G401.6 (cell line): ENCODE data around the gene ATP2C2.
"Not testable (repeated sequence)": the region's sequence is repeated elsewhere in the genome, so short reads cannot be mapped to it uniquely, and the experiment has no call there.

ENCODE experiments used
- FAIRE-seq: peaks from 2 replicates; lab custom pipeline; 2012; peaks lifted over from hg19 to GRCh38; lab: Jason Lieb, UNC

Gene ATP2C2

DNA sequence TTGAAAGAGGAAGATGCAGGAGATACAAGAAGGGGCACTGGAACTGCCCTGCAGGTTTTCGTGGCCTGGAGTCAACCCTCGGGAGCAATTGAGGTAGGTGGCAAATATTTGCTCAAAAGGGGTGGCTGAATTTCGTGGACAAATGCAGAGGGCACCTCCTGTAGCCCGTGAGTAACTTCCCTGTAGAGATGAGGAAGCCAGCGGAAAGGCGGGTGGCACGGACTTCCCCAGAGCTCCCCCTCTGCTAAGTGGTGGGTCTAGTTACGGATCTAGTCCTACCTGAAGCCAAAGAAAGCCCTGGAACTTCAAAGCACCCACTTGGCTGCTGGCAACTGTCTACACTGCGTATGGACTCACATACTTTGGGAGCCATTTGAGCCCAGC is 1.0 kb upstream of the ATP2C2 start:
- no peak for FAIRE-seq

DNA sequence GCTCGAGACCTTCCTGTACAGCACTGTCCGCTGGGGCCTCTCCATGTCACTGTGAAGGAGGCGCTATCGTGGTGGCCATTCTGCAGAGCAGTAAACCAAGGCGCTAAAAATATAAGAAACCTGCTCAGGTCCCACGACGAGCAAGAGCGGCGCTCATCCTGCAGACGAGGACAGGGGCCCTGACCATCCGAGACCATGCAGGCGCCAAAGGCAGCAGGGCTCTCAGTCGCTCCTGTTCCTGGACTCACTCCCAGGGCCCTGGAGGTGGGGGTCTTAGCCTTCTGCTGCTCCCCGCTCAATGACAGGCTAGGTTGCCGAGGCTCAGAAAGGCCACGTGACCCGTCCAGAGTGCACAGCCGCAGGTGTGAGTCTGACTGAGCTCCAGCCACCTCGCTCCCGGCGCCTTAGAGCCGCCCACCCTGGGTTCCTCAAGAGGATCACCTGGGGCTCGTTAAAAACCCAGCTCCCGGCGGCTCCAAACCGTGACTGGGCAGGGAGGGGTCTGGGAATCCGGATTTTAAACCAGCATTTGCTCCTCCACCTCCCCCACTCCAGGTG is 509 bp upstream of the ATP2C2 start:
- no peak for FAIRE-seq

DNA sequence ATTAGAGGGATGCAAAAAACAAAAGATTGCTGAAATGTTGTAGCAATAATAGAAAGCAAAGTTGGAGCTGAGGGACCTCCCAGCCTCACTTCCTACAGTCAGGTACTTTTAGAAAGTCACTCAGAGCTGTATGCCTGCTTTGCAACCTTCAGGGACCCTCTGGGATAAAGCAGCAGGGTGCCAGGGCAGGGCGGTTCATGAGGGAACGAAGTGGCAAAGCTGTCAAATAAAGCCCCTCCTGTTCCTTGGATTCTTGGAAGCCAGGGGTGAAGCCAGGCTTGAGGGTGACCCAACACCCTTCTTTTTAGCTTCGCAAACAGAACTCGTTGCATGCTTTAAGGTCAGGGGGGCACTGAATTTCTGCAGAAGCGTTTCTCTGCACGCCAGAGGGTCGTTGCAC is 767 bp downstream of the ATP2C2 start:
- no peak for FAIRE-seq

DNA sequence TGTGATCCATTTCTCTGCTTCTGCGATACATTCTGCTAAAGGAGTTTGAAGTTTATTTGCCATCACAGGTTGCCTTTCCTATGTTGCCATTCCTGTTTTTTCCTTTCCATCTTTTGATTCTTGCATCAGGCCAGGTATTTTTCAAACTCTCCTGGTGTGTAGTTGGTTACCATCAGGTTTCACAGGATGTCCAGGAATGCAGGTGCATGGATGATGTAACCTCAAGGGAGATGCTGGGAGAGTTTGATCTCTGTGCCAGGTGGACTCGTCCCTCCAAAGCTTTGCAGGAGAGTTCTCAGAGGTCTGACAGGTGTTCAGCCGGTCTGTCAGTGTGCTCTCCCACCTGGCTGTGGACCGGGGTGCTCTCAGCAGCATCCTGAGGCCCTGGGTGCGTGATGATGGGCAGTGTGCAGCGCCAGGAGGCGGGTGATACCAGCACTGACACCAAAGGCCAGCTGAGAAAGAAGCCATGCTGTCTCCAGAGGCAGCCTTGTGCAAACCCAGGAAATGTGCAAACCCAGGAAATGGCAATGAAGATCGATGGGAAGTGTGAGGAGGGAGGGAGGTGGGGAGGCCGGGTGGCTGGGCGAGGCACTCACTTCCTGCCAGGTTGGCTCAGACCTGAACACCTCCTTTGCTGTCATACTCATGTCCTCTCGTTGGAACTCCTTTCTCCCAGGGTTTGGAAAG is 1.7 kb downstream of the ATP2C2 start:
- FAIRE-seq = no peak

DNA sequence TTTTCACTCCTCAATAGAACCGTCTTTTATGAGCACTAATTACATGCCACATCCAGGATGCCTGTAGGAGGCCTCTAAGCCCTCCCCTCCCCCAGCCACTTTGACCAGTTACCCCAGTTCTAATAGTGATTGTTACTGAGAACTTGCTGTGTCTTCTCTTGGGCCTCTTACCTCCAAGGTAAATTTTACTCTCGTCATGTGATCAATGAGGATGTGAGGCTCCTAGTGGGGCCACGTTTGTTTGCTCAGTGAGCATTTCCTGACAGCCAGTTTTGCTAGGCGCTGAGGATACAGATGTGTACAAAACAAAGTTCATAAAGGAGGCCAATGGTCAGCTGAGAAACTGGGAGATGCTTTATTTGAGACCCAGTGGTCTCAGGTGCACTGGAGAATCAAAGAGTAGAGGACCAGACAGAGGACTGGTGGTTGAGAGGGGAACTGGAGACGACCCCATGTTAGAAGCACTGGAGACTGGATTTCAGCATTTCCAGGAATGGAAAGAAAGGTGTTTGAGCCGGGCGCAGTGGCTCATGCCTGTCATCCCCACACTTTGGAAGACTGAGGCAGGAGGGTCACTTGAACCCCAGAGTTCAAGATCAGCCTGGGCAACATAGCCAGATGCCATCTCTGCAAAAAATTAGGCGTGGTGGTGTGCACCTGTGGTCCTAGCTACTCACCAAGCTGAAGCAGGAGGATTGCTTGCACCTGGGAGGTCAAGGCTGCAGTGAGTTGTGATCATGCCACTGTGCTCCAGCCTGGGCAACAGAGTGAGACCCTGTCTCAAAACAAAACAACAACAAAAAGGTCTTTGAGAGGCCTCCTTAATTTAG is 2.6 kb downstream of the ATP2C2 start:
- no peak for FAIRE-seq

DNA sequence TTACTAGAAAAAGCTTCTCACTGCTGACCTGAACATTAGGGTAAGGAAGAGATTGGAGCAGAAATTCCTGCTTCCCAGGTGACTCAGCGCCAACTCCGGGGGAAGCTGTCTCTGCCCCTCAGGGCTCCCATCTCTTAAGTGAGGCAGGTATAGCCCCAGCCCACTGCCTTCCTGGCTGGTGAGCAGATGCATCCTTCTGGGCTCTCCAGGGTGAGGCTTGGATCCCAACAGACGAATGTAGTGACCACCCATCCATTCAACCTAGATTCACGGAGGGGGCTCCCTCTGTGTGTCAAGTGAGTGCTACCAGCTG is 3.2 kb downstream of the ATP2C2 start:
- no peak for FAIRE-seq

DNA sequence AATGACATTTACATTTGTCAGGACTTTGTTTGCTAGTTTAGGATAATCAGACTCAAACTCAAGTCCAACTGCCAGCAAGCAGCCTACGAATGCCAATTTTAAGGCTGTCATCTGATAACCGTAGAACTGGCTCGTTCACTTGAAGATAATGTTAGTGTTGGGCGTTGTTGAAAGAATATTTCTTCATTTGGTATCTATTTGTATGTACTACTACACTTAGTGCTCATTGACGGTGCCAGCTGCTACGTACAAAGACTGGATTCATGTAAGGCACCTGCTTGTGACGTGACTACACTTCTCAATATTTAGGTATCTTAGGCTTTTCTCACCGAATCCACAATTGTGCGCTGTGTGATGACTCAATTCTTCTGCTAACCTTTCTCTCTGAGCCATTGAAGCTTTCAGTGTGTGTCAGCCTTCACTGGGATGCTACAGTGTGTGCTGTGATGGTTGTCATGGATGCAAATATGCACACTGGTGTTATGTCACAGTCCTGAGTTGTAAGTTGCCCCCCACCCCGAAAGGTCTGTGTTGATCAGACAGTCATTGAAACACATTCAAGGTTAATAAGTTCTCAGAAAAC is 5.7 kb downstream of the ATP2C2 start:
- FAIRE-seq = no peak

DNA sequence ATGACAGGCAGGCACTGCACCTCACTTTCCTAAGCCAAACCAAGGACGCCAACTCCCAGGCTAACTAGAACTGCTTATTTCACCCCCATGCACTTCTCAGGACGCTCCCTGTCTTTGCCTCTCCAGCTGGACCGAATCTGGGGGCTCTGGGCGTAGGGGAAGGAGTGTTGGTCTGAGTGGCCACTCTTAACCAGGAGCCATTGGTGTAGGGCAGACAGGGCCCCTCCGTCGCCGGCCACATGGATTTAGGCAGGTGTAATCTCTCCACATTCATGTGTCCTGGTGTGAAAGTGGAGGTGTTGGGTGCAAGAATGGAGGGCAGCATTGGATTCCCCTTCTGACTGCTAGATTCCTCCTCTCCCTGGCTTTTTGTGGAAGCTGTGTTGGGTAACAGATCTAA is 9.8 kb downstream of the ATP2C2 start:
- no peak for FAIRE-seq

DNA sequence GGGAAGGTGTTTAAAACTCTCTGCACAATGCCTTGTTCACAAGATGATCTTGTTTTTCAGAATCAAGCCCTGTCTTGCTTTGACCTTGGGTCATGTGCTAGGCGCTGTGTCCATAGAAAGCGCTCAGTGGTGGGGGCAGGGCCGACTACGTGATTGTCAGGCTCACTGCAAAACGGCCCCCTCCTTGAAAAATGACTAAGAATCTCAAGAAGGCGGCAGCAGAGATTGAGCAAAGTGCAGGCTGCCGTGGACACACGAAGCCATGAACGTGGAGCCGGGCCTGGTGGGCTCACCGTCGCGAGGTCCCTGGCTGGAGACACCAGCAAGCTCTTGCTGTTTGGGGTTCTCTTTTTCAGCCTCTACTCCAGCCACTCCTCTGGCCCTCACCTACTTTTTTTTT is 10.2 kb downstream of the ATP2C2 start:
- FAIRE-seq = no peak

DNA sequence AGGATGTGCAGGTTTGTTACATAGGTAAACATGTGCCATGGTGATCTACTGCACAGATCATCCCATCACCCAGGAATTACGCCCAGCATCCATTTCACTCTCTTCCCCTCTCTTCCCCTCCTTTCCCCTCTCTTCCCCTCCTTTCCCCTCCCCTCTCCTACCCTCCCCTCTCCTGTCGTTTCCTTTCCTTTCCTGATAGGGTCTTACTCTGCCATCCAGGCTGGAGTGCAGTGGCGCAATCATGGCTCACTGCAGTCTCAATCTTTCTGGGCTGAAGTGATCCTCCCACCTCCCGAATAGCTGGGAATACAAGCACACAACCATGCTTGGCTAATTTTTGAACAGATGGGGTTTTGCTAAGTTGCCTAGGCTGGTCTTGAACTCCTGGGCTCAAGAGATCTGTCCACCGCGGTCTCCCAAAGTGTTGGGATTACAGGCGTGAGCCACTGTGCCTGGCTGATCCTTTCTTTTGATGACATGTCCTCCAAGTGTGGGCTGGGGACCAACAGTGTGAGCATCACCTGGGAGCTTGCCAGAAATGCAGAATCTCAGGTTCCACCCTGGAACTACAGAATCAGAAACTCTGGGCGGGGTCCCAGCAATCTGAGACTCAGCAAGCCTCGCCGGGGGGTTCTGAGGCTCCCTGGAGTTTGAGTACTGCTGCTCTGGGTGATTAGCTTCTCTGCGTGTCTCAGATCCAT is 10.8 kb downstream of the ATP2C2 start:
- no peak for FAIRE-seq

DNA sequence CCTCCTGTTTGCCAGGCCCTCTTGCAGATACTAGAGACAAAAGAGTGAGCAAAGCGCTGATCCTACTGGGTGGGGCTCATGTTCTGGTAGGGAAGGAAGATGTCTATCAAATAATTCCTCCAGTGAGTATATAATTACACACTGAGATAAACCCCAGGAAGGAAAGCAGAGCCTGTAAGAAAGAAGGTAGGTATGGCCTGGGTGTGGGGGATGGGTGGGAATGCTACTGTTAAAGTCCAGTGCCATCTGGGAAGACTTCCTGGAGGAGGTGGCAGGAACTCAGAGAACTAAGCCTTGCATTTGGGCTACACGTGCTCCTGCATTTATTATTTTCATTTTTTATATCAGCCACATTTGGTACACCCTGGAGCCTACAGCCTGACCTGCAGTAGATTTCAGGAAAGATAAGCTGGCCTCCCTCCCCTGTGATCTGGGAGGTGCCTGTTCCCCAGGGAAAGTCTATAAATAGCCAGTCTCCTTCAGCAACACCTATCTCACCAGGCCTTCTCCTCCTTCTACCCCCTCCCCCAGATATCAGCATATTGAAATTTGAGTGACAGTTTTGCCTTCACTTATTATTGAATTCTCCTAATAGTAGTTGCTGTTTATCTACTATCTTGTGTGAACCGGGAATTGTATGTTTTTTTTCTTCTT is 11.5 kb downstream of the ATP2C2 start:
- FAIRE-seq = no peak

DNA sequence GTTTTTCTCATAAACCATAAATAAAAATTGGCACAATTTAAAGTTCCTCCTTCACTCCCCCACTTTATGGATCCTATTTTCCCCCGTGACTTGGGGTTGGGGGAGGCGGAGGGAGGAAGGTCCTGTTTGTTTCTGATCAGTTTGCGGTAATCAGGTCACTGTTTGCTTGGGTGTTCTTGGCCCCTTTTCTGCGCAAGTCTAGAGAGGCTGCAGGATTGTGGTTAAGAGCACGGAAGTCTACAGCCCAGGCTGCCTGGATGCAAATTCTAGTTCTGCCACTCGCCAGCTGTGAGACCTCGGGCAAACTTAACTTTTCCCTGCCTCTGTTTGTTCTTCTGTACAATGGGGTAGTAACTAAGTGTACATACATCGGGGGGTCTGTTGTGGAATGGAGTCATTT is 12.1 kb downstream of the ATP2C2 start:
- no peak for FAIRE-seq

DNA sequence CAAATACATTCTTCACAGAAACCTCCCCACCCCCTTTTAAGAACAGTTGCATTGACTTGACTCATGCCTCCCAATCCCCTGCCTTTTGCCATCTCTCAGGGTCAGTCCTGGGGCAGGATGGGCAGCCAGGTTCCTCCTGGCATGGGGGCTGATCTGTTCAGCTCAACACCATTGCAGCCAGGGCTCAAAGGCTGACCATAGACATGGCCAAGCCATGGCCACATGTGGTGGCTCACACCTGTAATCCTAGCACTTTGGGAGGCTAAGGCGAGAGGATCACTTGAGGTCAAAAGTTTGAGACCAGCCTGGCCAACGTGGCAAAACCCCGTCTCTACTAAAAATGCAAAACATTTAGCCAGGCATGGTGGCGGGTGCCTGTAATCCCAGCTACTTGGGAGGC is 14.1 kb downstream of the ATP2C2 start:
- FAIRE-seq = no peak

DNA sequence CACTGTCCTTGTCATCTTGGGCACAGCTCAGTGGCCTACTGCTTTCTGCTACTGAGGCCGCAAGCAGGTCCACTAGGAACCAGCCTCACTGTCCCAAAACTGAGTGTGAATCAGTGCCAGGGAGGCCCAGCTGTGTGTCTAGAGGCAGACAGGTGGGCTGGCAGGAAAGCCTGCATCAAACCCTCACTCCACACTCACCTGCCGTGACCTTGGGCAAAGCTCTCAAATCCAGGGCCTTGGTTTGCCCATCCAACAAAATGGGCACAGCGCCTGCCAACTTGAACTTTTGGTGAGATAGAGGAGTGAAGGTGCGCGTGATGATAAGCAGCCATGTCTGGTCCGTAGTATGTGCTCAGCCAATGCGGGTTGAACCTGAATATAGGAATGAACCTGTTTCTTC is 14.8 kb downstream of the ATP2C2 start:
- FAIRE-seq = no peak

DNA sequence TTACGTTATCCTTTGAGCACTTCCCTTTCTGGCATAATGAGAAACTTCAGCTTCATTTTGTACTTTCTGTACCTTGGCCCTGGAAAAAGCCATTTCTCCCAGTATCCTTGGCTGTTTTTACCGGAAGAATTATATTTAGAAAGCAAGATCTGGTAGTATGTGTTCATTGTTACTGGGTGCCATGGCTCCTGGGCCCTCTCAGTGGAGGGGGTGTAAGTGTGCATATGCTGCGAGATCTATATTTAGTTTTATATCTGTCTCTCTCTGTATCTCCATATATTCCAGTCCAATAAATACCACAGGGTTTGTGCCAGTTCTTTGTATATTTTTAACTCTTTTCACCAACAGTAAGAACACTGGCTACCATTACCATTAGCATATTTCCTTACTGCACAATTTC is 17.7 kb downstream of the ATP2C2 start:
- no peak for FAIRE-seq

DNA sequence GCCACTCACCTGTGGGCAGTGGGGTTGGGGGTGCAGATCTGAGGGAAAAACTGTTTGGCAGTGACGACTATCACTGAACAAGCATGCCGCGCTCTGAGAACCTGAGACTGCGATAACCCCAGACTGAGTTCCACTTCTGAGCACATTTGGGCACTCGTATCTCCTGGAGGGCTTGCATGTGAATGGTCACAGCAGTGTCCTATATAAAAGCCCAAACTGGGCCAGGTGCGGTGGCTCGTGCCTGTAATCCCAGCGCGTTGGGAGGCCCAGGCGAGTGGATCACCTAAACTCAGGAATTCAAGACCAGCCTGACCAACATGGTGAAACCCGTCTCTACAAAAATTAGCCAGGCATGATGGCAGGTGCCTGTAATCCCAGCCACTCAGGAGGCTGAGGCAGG is 18.7 kb downstream of the ATP2C2 start:
- no peak for FAIRE-seq

DNA sequence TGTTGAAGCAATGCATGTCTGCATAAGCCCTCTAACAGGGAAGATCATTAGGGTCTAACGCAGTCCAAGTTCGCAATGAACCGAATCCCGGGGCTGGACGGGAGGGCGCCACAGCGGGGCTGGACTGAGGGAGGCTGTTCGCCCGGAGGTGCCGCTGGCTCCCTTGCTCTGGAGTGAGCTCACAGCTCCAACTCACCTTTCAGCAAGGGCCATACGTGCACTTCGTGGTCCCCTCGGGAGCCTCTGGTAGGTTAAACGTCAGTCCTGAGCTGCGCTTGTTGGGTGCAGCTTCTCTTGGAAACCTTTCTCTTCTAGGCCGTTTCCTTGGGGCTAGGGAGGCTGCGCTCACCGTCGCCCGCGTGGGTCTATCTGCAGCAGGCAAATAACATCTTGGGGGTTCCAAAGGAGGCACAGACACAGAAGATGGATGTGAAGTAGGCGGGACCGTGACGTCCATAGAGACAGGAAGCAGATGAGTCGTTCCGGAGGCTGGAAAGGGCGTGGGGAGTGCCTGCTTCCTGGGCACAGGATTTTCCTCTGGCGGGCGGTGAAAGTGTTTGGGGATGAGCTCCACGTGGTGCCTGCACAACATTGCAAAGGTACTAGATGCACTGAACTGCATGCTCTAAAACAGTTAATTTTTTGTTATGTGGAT is 21.9 kb downstream of the ATP2C2 start:
- no peak for FAIRE-seq

DNA sequence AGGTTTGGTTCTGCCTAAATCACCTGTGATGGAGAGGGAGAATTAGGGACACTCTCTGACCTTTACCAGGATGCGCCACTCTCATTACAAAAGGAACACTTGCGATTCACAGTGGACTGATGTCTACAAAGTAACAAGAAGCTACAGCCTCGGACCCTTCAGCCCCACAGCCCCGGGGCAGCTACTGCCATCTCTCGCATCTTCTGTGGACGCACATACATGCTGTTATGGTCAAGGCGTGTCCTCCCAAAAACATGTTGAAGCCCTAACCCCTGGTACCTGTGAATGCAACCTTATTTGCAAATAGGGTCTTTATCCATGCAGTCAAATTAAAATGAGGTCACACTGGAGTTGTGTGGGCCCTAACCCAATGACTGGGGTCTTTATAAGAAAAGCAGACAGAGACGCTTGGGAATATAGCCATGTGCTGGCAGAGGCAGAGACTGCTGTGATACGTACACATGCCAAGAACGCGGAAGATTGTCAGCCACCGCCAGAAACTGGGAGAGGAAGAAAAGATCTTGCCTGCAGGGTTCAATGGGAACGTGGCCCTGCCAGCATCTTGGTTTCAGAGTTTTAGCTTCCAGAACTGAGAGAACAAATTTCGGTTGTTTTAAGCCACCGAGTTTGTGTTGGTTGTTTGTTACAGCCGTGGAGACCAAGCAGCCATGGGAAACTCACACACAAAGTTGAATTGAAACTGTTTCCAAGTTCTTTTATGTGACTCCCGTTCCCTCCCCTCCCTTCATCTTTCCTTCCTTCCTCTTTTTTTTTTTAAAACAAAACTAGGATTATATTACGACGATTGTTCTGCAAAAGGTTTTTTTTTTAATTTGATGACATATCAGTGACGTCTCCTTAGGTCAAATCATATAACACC is 23.1 kb downstream of the ATP2C2 start:
- no peak for FAIRE-seq

DNA sequence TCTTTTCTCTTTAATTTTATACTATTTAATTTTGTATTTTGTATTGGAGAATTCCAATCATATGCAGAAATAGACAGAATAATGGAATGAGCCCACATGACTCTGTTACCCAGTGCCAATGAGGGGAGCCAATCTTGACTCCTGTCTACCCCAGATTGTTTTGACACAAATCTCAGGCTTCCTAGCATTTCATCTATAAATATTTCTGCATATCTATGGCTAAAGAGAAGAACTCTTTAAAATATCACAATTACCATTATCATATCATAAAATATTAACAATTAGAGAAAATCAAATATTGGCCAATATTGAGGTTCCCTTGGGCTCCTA is 23.7 kb downstream of the ATP2C2 start:
- FAIRE-seq = no peak

DNA sequence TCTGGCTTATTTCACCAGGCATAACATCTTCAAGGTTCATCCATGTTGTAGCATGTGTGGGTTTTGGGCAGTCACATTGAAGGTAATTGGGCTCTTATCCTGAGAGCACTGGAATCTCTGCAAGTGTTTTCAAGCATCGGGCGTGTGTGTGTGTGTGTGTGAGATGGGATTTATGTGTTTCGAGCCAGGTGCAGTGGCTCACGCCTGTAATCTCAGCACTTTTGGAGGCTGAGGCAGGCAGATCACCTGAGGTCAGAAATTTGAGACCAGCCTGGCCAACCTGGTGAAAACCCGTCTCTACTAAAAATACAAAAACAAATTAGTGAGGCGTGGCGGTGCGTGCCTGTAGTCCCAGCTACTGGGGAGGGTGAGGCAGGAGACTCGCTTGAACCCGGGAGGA is 27.7 kb downstream of the ATP2C2 start:
- not testable (repeated sequence) for FAIRE-seq

DNA sequence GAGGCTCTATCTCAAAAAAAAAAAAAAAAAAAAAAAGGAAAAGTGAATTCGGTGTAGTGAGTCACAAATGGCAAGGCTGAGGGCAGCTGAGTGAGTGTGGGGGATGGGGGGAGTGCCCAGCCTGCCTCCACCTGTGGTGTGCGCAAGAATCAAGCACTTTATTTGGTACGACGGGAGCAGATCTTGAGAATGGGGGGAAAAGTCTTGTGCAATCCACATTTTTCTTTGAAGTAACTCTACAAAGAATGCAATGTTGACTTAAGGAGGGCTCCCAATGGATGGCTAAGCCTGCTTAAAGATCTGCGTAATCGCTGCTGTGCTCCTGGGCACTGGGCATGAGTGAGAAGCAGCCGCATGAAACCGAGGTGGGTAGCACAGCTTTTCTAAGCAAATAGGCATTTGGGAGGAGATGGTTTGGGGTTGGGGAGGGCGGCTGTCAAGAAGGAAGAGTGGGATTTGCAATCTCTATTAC is 28.2 kb downstream of the ATP2C2 start:
- FAIRE-seq = no peak
